C4-2B (cell line): ENCODE measurements around the gene FREY1.

Experiments used
- H3K27ac ChIP-seq: fragments of 450-650 bp; 2 replicates; pipeline ENCODE4 v1.5.1; 2017
- ZFX ChIP-seq: fragments of 450-650 bp; IDR thresholded peaks from 2 replicates; pipeline ENCODE4 v1.6.1; 2017
- TF ChIP-seq, protein P1 (sequence below): fragments of 450-650 bp; conservative IDR thresholded peaks from 2 replicates; pipeline ENCODE4 v1.5.1; 2017; ENCODE audit warnings: mild to moderate bottlenecking

The FREY1 gene

DNA sequence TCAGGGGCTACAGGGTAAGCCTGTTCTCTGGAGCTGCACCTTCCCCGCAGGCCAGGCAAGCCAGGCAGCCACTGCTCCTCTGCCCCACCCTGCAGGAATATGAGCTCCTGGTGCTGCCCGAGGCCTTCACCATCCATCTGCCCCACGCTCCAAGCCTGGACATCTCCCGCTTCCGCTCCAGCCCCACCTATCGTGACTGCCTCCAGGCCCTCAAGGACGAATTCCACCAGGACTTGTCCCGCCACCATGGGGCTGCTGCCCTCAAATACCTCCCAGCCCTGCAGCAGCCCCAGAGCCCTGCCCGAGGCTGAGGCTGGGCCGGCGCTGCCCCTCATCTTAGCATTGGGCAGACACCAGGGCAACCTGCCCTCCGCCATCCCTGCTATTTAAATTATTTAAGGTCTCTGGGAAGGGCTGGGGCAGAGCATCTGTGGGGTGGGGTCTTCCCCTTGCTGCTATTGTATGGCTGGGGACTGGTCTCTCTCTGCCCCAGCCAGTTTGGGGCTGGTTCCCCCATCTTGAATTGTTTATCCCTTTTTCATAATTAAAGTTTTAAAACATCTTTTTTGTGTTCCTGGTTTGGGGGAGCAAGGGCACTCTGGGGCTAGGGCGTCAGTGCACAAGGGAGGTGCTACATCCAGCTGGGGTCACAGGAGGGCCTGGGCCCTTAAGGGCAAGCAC lies 21.6 kb upstream of the FREY1 start:
- TF ChIP-seq, protein P1, sequence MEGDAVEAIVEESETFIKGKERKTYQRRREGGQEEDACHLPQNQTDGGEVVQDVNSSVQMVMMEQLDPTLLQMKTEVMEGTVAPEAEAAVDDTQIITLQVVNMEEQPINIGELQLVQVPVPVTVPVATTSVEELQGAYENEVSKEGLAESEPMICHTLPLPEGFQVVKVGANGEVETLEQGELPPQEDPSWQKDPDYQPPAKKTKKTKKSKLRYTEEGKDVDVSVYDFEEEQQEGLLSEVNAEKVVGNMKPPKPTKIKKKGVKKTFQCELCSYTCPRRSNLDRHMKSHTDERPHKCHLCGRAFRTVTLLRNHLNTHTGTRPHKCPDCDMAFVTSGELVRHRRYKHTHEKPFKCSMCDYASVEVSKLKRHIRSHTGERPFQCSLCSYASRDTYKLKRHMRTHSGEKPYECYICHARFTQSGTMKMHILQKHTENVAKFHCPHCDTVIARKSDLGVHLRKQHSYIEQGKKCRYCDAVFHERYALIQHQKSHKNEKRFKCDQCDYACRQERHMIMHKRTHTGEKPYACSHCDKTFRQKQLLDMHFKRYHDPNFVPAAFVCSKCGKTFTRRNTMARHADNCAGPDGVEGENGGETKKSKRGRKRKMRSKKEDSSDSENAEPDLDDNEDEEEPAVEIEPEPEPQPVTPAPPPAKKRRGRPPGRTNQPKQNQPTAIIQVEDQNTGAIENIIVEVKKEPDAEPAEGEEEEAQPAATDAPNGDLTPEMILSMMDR = no peak
- TF ChIP-seq ZFX = no peak

DNA sequence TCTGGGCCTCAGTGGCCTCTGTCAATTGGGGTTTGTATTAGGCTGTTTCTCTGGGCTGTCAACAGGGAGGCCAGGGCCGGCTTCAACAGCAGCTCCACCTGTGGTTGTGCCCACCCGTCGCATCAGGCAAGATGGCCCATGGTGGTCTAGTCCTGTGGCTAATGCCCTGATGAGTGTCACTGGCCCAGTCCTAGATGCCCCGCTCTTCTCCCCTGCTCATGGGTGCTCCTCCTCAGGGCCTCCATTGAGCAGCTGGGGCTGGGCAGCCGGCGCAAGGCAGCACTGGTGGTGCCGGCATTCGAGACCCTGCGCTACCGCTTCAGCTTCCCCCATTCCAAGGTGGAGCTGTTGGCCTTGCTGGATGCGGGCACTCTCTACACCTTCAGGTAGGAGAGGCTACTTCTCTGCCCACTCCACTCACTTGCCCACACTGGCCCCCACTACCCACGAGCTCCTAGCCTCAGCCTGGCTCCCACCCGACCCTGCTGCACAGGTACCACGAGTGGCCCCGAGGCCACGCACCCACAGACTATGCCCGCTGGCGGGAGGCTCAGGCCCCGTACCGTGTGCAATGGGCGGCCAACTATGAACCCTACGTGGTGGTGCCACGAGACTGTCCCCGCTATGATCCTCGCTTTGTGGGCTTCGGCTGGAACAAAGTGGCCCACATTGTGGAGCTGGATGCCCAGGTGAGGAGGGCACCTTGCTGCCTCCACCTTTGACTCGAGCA lies 20.8 kb upstream of the FREY1 start:
- TF ChIP-seq, protein P1 = no peak
- TF ChIP-seq ZFX = no peak
- no peak overlapping the region for H3K27ac ChIP-seq

More for the DNA sequence above, 21.6 kb upstream of the FREY1 start:
- H3K27ac ChIP-seq = no peak overlapping the region

DNA sequence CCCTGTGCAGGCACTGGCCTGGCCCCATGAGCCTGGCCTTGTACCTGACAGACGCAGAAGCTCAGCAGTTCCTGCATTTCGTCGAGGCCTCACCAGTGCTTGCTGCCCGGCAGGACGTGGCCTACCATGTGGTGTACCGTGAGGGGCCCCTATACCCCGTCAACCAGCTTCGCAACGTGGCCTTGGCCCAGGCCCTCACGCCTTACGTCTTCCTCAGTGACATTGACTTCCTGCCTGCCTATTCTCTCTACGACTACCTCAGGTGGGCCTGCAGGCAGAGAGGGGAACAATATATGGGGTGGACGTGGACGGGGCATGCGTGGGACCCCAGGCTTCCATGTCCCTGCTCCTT lies 20.2 kb upstream of the FREY1 start:
- no peak for TF ChIP-seq ZFX
- TF ChIP-seq, protein P1 = no peak
- no peak overlapping the region for H3K27ac ChIP-seq

DNA sequence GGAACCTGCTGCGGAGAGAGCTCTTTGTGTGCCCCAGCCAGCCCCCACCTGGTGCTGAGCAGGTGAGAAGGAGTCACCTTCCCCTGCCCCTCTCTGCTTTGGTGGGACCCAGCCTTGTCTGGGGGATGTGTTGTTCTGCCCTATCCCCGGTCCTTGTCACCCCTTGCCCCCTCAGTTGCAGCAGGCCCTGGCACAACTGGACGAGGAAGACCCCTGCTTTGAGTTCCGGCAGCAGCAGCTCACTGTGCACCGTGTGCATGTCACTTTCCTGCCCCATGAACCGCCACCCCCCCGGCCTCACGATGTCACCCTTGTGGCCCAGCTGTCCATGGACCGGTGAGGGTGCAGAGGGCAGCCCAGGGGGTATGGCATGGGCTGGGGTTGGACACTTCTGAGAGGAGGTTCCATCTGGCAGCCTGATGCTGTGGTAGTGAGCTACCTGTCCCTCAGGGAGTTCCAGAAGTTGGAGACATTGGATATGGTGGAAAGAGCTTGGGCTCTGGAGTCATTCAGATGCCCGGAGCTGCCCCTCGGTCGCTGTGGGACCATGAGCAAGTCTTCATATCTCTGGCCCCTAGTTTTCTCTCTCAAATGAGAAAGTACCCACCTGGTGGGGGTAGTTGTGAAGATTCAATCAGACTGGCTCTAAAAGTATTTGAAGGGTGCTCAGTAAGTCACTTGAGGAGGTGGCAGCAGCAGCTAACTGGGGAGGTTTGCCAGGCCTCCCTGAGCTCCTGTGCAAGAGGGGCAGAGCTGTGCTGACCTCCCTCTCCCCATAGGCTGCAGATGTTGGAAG lies 19.7 kb upstream of the FREY1 start:
- no peak for TF ChIP-seq ZFX
- TF ChIP-seq, protein P1 = no peak
- no peak overlapping the region for H3K27ac ChIP-seq

DNA sequence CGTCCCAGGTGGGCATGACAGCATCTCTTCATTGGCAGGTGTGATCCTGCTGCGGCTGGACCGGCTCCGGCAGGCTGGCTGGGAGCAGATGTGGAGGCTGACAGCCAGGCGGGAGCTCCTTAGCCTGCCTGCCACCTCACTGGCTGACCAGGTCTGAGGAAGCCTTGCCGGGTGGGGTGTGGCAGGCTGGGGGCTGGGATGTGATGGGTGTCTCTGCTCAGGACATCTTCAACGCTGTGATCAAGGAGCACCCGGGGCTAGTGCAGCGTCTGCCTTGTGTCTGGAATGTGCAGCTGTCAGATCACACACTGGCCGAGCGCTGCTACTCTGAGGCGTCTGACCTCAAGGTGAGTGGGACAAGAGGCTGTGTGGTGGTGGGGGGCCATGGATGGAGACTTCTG lies 18.9 kb upstream of the FREY1 start:
- TF ChIP-seq ZFX = no peak
- TF ChIP-seq, protein P1 = no peak
- H3K27ac ChIP-seq = no peak overlapping the region

DNA sequence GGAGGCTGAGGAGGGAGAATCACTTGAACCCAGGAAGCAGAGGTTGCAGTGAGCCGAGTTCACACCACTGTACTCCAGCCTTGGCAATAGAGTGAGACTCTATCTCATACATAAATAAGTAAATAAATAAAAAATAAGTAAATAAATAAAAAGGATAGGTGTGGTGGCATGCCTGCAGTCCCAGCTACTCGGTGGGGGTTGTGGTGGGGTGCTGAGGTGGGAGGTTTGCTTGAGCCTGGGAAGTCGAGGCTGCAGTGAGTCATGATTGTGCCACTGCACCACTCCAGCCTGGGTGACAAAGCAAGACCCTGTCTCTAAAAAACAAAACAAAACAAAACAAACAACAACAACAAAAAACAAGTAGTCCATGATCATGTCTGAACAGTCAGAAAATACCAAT lies 18.5 kb upstream of the FREY1 start:
- H3K27ac ChIP-seq = no peak overlapping the region
- TF ChIP-seq, protein P1 = no peak
- no peak for TF ChIP-seq ZFX

DNA sequence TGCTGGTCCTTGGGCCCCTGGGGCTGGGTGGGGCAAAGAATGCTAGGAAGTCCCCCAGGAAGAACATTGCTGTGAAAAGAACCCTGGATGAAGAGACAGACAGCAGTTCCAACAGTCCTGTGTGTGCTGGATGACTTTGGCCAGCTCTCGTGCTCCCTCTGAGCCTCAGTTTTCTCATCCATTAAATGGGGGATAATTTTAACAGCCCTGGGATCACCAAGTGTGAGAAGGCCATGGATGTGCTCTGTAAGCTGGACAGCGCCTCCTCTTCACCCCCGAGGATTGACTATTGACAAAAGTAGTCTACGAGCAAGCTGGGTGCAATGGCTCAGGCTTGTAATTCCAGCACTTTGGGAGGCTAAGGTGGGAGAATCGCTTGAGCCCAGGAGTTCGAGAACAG lies 17.9 kb upstream of the FREY1 start:
- no peak overlapping the region for H3K27ac ChIP-seq
- TF ChIP-seq, protein P1 = no peak
- no peak for TF ChIP-seq ZFX
